Lung (tissue), 12 donors: Measurements from ENCODE around the gene EPHA4. TPM values are rescaled to one million over a fixed set of nuclear protein-coding genes. Genes with fewer than 3 reads are reported as not detected.

Experiments
- ATAC-seq: fragments of 200-7000 bp; cut with Tn5 transposase; one replicate; pipeline ENCODE4 v1.9.1; 2020; ENCODE audit warnings: moderate number of reproducible peaks; ENCODE audit not compliant: insufficient read depth, low FRiP score
- DNase-seq, 3 donors: peaks; one replicate each; pipeline ENCODE4 v3.0.0-alpha.2; 2013 to 2017
- H3K27ac ChIP-seq, 2 donors: one replicate each; pipeline ENCODE4 v1.5.1; 2013; ENCODE audit warnings: mild to moderate bottlenecking in 2 of 2, moderate library complexity in 2 of 2, control low read depth in 1 of 2, inconsistent platforms in 1 of 2, low read depth in 1 of 2, low read length in 1 of 2
- H3K27me3 ChIP-seq, 3 donors: one replicate each; pipeline ENCODE4 v1.5.1; 2013; ENCODE audit warnings: low read length in 2 of 3; ENCODE audit not compliant: control insufficient read depth in 3 of 3, insufficient read depth in 3 of 3
- H3K36me3 ChIP-seq, 4 donors: one replicate each; pipeline ENCODE4 v1.5.1; 2013; ENCODE audit warnings: low read length in 4 of 4, mild to moderate bottlenecking in 1 of 4, moderate library complexity in 1 of 4; ENCODE audit not compliant: control insufficient read depth in 4 of 4, insufficient read depth in 4 of 4
- H3K4me1 ChIP-seq, 5 donors: one replicate each; pipeline ENCODE4 v1.5.1; 2013; ENCODE audit warnings: low read length in 5 of 5, mild to moderate bottlenecking in 2 of 5, moderate library complexity in 1 of 5; ENCODE audit not compliant: control insufficient read depth in 5 of 5, insufficient read depth in 5 of 5
- H3K4me3 ChIP-seq: one replicate; pipeline ENCODE4 v1.5.1; 2013; ENCODE audit warnings: mild to moderate bottlenecking, control low read depth, moderate library complexity
- H3K9ac ChIP-seq, 2 donors: one replicate each; pipeline ENCODE4 v1.5.1; 2013; ENCODE audit warnings: low read length in 2 of 2, control low read depth in 1 of 2; ENCODE audit not compliant: insufficient read depth in 1 of 2
- H3K9me3 ChIP-seq, 4 donors: one replicate each; pipeline ENCODE4 v1.5.1; 2013; ENCODE audit warnings: low read length in 3 of 4, mild to moderate bottlenecking in 1 of 4, moderate library complexity in 1 of 4; ENCODE audit not compliant: control insufficient read depth in 4 of 4, insufficient read depth in 3 of 4
- WGBS, 2 donors: extraction: QIAGEN DNeasy Blood & Tissue Kit; methylation state at CpG; one replicate each; pipeline ENCODE4 v1.1.7; 2013; 5-methylcytosine and 5-hydroxymethylcytosine counted together
- polyA plus RNA-seq, 2 donors: library from polyadenylated mRNA; stranded (reverse); fragments of 200-250 nt; gene quantifications; one replicate each; pipeline ENCODE4 v1.2.1, GENCODE V29; 2013
- total RNA-seq, 2 donors: library from RNA; depleted of rRNA in 1 of 2; stranded (reverse); fragments of >200 nt in 1 of 2; gene quantifications; one replicate each; pipeline ENCODE4 v1.2.1, GENCODE V29; 2014 to 2021
- TF ChIP-seq, protein P1 (sequence below): IDR thresholded peaks from 2 replicates; pipeline ENCODE4 v1.5.1; 2012; ENCODE audit warnings: mild to moderate bottlenecking; ENCODE audit errors: control extremely low read depth, extremely low read depth
- donor health status: control.
- donor health status: control.
- donor health status: Bipolar disorder and iron deficiency.
- donor health status: healthy.
- donor health status: DM: yes; HTN: yes; CAD: no.

EPHA4 gene
- total and polyA plus RNA-seq, 4 donors, result 2.5 to 28.8 (median 14.7) TPM

DNA sequence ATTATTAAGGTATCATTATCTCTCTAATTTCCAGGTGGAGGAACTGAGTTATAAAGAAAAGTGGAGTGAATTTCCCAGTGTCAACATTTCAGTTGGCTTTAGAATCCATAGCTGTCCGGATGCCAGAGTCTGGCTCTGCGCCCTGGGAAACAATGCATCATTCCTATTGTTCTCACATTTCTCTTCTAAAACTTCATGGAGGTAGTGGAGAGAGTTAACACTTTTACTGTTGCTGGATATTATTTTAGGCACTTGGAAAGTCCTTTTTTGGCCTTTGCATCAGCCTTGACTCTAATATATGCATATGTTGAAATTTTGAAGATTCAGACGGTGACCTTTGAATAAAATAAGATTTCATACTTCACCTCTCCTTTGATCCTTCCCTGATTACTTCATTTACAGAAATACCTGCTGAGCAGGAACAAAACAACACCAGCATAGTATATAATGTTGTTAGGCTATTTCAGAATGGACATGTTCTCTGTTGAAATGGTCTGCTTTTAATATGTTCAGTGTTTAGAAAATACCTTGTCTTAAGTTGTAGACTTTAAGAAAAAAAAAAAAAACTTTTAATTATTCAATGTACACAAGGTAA is 148.8 kb downstream of the EPHA4 start:
- Histone ChIP-seq H3K27ac (peak overlapping the region in 1 of 2 donors; percentile 53), H3K9ac (no peak overlapping the region), H3K4me3 (no peak overlapping the region), H3K36me3 (peaks cover 4 to 11% (median 6%) of the 10 kb centered on the region in 4 donors), H3K9me3 (no peaks in the 10 kb centered on the region), H3K4me1 (peaks cover 0 to 4% (median 0%) of the 10 kb centered on the region in 5 donors), H3K27me3 (no peaks in the 10 kb centered on the region)
- ATAC-seq (no peak), DNase-seq (peak in 2 of 3 donors; percentile 10 to 28)
- TF ChIP-seq, protein P1, sequence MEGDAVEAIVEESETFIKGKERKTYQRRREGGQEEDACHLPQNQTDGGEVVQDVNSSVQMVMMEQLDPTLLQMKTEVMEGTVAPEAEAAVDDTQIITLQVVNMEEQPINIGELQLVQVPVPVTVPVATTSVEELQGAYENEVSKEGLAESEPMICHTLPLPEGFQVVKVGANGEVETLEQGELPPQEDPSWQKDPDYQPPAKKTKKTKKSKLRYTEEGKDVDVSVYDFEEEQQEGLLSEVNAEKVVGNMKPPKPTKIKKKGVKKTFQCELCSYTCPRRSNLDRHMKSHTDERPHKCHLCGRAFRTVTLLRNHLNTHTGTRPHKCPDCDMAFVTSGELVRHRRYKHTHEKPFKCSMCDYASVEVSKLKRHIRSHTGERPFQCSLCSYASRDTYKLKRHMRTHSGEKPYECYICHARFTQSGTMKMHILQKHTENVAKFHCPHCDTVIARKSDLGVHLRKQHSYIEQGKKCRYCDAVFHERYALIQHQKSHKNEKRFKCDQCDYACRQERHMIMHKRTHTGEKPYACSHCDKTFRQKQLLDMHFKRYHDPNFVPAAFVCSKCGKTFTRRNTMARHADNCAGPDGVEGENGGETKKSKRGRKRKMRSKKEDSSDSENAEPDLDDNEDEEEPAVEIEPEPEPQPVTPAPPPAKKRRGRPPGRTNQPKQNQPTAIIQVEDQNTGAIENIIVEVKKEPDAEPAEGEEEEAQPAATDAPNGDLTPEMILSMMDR, result no peak
- 72 to 84% methylated on average over 3 of the region's 3 CpGs for WGBS, 2 donors

- Histone ChIP-seq H3K36me3 (peaks cover 4 to 11% (median 6%) of the 10 kb centered on the region in 4 donors), H3K27me3 (no peaks in the 10 kb centered on the region), H3K4me3 (no peak overlapping the region), H3K9me3 (no peaks in the 10 kb centered on the region), H3K27ac (no peak overlapping the region), H3K4me1 (peaks cover 0 to 4% (median 0%) of the 10 kb centered on the region in 5 donors), H3K9ac (no peak overlapping the region)
- TF ChIP-seq, protein P1, result no peak
- ATAC-seq (no peak), DNase-seq (no peak)
- 77 to 87% methylated on average over 4 of the region's 4 CpGs for WGBS, 2 donors
Measured at GRCh38 chr2:221422516-221423209, 149.4 kb downstream of the EPHA4 start.

- Histone ChIP-seq H3K36me3 (peaks cover 1 to 8% (median 4%) of the 10 kb centered on the region in 4 donors), H3K9me3 (no peaks in the 10 kb centered on the region), H3K27me3 (no peaks in the 10 kb centered on the region), H3K4me1 (peaks cover 0 to 4% (median 0%) of the 10 kb centered on the region in 5 donors), H3K4me3 (no peak overlapping the region), H3K9ac (no peak overlapping the region), H3K27ac (no peak overlapping the region)
- 26 to 41% methylated on average over 7 of the region's 7 CpGs for WGBS, 2 donors
- TF ChIP-seq, protein P1, result no peak
- no peak for DNase-seq
- no peak for ATAC-seq
Measured at GRCh38 chr2:221420245-221420644, 151.9 kb downstream of the EPHA4 start.
